Esophagus squamous epithelium (tissue), 4 donors: ENCODE data around the gene NAV2.

ENCODE experiments used
- POLR2A ChIP-seq, 4 donors: fragments of 450-650 bp; IDR thresholded peaks; one replicate each; pipeline ENCODE4 v1.6.1; 2017; ENCODE audit warnings: antibody characterized with exemption in 4 of 4, mild to moderate bottlenecking in 4 of 4, moderate library complexity in 3 of 4
- TF ChIP-seq, protein P1 (sequence below), 6 experiments: fragments of 450-650 bp in 4 of 6; fragments of 200-600 bp in 2 of 6; sonication (generic) in 2 of 6; IDR thresholded peaks; one replicate each; pipeline ENCODE4 v1.5.1; 2016 to 2019; ENCODE audit warnings: antibody characterized with exemption in 6 of 6, mild to moderate bottlenecking in 4 of 6, moderate library complexity in 4 of 6

GRCh38 chr11:19768197-19768596 is 55.6 kb downstream of the NAV2 start:
- TF ChIP-seq, protein P1, sequence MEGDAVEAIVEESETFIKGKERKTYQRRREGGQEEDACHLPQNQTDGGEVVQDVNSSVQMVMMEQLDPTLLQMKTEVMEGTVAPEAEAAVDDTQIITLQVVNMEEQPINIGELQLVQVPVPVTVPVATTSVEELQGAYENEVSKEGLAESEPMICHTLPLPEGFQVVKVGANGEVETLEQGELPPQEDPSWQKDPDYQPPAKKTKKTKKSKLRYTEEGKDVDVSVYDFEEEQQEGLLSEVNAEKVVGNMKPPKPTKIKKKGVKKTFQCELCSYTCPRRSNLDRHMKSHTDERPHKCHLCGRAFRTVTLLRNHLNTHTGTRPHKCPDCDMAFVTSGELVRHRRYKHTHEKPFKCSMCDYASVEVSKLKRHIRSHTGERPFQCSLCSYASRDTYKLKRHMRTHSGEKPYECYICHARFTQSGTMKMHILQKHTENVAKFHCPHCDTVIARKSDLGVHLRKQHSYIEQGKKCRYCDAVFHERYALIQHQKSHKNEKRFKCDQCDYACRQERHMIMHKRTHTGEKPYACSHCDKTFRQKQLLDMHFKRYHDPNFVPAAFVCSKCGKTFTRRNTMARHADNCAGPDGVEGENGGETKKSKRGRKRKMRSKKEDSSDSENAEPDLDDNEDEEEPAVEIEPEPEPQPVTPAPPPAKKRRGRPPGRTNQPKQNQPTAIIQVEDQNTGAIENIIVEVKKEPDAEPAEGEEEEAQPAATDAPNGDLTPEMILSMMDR (IDR thresholded peaks at IDR 0.05) = no peak
- no peak for TF ChIP-seq POLR2A (IDR thresholded peaks at IDR 0.05)
